ENCODE measurements around the gene NXPH4.
A peak's percentile ranks its signal among the peaks of the same experiment; 100 is the strongest.

The NXPH4 gene

DNA sequence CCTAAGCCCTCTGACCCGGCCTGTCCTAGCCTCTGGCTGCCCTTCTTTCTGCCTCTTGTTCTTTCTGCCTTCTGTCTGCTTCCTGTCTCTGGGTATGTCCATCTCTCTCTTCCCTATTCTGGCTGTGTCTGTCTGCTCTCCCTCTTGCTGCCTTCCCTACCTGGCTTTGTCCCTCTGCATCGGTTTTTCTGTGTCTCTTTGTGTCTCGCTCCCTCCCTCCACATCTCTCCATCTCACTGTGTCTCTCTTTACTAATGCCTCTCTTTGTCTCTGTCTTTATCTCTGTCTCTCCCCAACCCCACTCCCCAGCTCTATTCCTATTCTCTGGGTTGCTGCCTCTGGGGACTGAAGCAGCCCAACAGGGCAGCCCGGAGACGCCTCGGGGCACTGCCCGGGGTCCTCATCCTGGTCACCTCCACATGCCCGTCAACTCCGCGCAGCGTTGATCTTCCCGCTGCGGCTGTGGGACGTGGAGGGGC, 23.0 kb downstream of the NXPH4 start:
- TF ChIP-seq, protein P1, sequence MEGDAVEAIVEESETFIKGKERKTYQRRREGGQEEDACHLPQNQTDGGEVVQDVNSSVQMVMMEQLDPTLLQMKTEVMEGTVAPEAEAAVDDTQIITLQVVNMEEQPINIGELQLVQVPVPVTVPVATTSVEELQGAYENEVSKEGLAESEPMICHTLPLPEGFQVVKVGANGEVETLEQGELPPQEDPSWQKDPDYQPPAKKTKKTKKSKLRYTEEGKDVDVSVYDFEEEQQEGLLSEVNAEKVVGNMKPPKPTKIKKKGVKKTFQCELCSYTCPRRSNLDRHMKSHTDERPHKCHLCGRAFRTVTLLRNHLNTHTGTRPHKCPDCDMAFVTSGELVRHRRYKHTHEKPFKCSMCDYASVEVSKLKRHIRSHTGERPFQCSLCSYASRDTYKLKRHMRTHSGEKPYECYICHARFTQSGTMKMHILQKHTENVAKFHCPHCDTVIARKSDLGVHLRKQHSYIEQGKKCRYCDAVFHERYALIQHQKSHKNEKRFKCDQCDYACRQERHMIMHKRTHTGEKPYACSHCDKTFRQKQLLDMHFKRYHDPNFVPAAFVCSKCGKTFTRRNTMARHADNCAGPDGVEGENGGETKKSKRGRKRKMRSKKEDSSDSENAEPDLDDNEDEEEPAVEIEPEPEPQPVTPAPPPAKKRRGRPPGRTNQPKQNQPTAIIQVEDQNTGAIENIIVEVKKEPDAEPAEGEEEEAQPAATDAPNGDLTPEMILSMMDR (conservative IDR thresholded peaks at IDR 0.05; ENCODE audit: low read length) = no peak
- DNase-seq (ENCODE audit: low read depth) = no peak
- H3K4me3 ChIP-seq (ENCODE audit: low read length) = peak overlapping the region; percentile 86

DNA sequence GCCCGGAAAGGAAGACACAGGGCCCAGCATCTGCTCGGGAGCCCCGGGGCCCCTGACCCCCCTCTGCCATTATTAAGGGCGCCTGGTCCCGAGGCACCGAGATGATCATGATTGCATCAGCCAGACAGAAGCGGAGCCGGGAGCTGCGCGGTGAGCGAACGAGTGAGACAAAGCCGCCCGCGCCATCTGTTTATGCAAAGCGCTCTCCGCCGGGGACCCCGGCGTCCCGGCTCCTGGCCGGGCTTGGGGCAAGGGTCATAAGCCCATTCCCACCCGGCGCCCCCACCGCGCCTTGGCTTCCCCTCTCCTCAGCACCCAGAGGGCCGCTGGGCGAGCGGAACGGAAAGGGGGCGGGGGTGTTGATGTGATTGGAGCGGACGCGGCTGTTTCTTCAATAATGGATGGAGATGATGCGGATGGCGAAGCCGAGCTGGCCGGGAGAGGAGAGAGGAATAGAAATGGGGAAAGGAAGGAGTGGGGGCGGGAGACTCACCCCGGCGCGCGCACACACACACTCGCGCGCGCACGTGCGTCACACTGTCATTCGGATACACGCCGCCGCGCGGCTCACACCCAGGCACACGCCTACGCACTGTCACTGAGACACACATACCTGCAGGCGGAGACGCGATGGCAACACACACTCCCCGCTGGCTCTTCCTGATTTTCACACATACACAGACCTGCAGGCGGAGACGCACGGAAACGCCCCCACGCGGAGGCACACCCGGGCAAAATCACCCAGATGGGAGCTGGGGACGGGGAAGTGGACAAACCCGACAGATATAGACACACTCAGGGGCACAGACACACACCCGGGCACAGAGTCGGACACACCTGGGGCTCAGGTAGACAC, 23.7 kb downstream of the NXPH4 start:
- TF ChIP-seq, protein P1 (conservative IDR thresholded peaks at IDR 0.05; ENCODE audit: low read length) = peak; percentile 16; the same call in 1 of the 2 replicates
- peak; percentile 69 for DNase-seq (ENCODE audit: low read depth)
- peak overlapping the region; percentile 86 for H3K4me3 ChIP-seq (ENCODE audit: low read length)

GRCh38 chr12:57240926-57241401, 24.4 kb downstream of the NXPH4 start:
- DNase-seq (ENCODE audit: low read depth) = no peak
- TF ChIP-seq, protein P1 (conservative IDR thresholded peaks at IDR 0.05; ENCODE audit: low read length) = no peak; the same call in 1 of the 2 replicates
- H3K4me3 ChIP-seq (ENCODE audit: low read length) = peak overlapping the region; percentile 86

DNA sequence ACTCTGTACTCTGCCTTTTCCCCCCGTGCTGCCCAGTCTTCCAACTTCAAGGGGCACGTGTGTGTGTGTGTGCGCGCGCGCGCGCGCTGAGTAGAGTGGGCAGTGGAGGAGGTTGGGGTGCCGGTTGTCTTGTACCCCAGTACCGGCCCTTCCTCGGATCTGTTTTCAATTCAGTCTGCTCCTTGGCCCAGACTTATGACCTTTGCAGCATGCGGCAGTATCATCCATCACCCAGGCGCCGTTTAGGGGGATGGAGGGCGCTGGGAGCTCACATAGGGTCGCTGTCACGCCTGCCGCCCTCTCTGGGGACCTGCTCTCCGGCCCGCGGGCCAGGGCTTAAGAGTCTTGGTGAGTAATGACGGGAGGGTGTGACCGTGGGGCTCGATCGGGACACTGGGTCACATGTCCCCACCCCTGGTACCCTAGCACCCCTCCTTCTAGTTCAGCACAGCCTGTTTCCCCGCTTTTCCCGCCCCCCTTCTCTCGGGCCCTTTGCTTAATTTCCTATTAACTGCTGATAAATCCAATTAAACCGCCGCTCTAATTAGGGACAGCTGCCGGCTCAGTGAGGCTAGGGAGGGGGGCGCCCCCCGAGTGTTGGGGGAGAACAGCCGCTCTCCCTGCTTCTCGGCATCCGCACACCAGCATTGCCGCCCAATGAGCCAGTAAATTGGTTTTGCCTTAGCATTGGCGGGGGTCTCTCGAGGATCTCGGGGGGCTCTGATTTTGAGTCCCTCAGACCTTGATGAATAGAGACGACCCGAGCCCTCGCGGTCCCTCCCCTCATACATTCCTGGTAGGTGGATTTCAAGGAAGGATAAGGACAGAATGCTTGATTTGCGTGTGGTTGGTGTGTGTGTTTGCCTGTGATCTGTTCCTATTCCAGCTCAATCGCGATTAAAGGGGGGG, 25.1 kb downstream of the NXPH4 start:
- DNase-seq (ENCODE audit: low read depth) = no peak
- peak overlapping the region; percentile 86 for H3K4me3 ChIP-seq (ENCODE audit: low read length)
- TF ChIP-seq, protein P1 (conservative IDR thresholded peaks at IDR 0.05; ENCODE audit: low read length) = no peak; the same call in 1 of the 2 replicates

DNA sequence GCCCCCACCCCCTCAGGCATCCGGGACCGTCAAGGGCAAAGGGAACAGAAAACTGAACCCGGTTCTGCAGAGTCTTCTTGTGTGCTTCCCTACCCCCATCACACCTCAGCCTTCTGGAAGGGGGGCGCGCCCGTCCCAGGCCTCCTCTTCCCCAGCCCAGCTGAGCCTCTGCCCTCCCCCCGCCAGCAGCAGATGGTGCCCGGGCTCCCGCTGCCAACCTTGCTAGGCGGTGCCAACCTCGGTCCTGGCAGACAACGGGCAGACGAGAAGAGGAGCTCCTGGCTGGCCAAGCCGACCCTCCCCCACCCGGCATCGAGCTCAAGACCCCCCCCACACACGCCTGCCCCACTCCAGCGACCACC, 25.7 kb downstream of the NXPH4 start:
- H3K4me3 ChIP-seq (ENCODE audit: low read length) = peak overlapping the region; percentile 86
- DNase-seq (ENCODE audit: low read depth) = no peak
- TF ChIP-seq, protein P1 (conservative IDR thresholded peaks at IDR 0.05; ENCODE audit: low read length) = no peak

DNA sequence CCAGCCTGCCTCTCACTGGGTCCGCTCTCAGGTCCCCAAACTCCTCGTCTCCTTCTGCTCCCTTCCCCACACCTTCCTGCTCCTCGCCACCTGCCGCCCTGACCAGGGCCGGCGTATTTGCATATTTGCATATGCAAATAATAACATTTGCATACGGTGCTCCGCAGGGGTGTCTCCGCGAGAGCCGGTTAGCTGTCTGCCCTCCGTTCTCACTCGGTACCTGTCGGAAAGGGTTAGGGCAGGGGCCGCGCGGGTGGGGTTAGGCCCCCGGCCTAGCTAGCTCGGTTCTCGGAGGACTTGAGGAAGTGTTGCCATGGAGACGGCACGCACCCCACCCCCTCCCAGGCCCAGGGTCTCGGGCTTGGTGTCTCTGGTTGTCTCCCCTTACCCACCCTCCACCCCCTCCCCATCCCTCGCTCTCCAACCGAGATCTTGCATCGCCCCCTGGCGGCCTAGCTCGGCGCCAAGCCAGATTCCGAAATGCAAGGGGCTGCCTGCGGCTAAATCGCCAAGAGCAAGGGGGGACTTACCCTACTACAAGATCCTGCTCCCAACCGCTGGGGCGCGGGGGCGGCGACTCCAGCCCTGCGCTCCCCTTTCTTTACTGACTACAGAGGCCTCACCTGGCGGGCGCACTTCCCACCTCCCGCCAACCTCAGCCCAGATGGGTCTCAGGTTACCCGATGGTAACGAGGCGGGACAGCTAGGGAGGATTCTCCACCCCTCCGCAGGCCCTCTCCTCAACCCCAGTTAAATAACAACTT, 26.3 kb downstream of the NXPH4 start:
- H3K4me3 ChIP-seq (ENCODE audit: low read length) = peak overlapping the region; percentile 30
- TF ChIP-seq, protein P1 (conservative IDR thresholded peaks at IDR 0.05; ENCODE audit: low read length) = peak; percentile 49
- DNase-seq (ENCODE audit: low read depth) = no peak
